MM.1S (cell line): ENCODE results near the gene SH3BP1.

Source experiments
- CTCF ChIP-seq: fragments of 300-600 bp; sonication (generic); IDR thresholded peaks from 2 replicates; pipeline ENCODE4 v1.5.1; 2016; ENCODE audit warnings: antibody characterized with exemption, low read length, mixed read lengths
- EZH2 ChIP-seq: fragments of 300-600 bp; sonication (generic); optimal IDR thresholded peaks from 2 replicates; pipeline ENCODE3; 2017; ENCODE audit warnings: low read depth, mild to moderate bottlenecking, antibody characterized with exemption, low read length, mixed read lengths

GRCh38 chr22:37690901-37691504 lies 51.5 kb downstream of the SH3BP1 start:
- TF ChIP-seq CTCF (no peak), EZH2 (no peak)
